Adipose tissue (tissue), 3 donors: ENCODE results near the gene SLC19A1. TPM values are rescaled to one million over a fixed set of nuclear protein-coding genes. Genes with fewer than 3 reads are reported as not detected.

Experiments used
- H3K27ac ChIP-seq: one replicate; pipeline ENCODE4 v1.5.1; 2013; ENCODE audit warnings: low read depth, low read length
- WGBS, 3 donors: extraction: QIAGEN DNeasy Blood & Tissue Kit; methylation state at CpG; one replicate each; pipeline ENCODE4 v1.1.7; 2013; 5-methylcytosine and 5-hydroxymethylcytosine counted together
- polyA plus RNA-seq, 3 donors: library from polyadenylated mRNA; stranded (reverse); fragments of 200-250 nt; gene quantifications; one replicate each; pipeline ENCODE4 v1.2.3, GENCODE V29; 2013
- donor health status: healthy with polysubstance abuse.
- donor health status: Bipolar disorder and iron deficiency.
- donor health status: healthy.

Gene SLC19A1
- polyA plus RNA-seq, 3 donors, result 7.0 to 24.2 (median 9.3) TPM

- no peak overlapping the region for H3K27ac ChIP-seq
- WGBS, 3 donors, result 82 to 87% (median 86%) methylated on average over 31 of the region's 31 CpGs
Measured at GRCh38 chr21:45478816-45479669, 63.2 kb downstream of the SLC19A1 start.

DNA sequence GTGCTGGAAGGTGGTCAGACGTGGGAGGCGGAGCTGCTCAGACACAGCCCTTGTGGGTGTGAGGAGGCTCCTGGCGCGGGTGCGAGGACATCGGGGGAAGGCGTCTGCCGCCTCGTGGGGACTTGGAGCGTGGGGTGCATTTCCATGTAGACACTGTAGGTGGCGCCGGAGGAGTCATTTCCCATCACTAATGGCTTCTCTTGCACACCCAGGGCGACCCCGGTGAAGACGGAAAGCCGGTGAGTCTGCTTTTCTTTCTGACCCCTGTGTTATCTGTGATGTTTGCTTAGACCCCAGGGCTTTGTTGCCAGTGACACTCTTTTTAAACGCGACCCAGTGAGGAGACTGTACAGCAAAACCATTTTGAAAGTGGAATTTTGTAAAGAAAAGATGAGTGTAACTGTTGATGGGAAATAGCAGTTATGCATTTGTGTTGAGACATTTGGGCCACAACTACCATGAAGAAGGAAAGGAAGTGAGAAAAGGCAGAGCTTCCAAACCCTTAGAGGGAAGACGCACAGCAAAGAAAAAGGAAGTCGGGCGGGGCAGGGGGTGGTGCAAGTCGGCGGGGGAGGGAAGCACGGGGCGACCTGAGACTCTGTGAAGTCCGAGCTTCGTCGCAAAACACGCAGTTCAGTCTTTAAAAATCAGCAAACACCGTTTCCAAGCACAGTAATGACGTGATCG lies 64.0 kb downstream of the SLC19A1 start:
- H3K27ac ChIP-seq, result no peak overlapping the region
- 30 to 34% (median 32%) methylated on average over 32 of the region's 32 CpGs for WGBS, 3 donors

DNA sequence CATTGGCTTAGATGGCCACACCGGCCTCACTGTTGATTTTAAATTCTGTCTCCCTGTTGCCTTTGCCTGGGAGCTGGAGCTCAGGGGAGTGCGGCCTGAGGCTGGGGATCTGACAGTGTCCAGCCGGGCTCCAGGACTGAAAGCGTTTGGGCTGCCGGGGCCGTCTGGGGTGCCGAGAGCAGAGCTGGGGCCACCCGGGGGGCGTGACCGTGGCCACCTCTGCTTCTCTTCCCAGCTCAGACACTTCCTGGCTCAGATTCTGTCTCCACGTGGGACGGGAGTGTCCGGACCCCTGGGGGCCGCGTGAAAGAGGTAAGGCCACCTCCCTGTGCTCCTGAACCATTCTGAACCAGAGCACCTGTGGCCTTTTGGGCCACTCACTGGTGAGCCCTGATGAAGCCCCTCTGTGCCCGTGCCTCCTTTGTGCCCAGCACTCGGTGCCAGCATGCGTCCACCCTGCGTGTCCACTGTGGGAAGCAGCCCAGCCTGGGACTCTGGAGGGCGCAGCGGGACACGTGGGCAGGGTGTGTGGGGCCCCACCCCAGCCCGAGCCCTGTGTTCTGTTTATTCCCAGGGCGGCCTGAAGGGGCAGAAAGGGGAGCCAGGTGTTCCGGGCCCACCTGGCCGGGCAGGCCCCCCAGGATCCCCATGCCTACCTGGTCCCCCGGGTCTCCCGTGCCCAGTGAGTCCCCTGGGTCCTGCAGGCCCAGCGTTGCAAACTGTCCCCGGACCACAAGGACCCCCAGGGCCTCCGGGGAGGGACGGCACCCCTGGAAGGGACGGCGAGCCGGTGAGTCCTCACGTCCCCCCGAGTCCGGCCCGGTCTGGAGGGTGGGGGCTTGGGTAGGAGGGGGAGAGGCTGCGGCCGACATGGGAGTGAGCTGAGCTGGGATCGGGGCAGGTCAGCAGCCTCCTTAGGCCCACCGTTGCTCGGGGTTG lies 64.8 kb downstream of the SLC19A1 start:
- H3K27ac ChIP-seq, result no peak overlapping the region
- 73 to 78% (median 73%) methylated on average over 44 of the region's 44 CpGs for WGBS, 3 donors

DNA sequence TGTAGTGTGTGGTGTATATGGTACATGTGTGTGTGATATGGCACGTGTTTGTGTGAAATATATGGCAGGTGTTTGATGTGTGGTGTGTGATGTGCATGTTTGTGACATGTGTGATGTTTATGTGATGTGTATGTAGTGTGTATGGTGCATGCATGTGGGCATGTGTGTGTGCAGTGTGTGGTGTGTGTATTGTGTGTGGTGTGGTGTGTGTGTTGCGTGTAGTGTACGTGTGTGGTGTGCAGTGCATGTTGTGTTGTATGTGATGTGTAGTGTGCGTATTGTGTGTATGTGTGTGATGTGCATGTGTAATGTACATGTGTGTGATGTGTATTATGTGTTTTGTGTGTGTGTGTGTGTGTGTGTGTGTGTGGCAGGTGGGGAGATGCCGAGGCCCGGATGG lies 65.7 kb downstream of the SLC19A1 start:
- H3K27ac ChIP-seq, result no peak overlapping the region
- WGBS, 3 donors, result 88 to 96% (median 93%) methylated on average over 6 of the region's 6 CpGs

DNA sequence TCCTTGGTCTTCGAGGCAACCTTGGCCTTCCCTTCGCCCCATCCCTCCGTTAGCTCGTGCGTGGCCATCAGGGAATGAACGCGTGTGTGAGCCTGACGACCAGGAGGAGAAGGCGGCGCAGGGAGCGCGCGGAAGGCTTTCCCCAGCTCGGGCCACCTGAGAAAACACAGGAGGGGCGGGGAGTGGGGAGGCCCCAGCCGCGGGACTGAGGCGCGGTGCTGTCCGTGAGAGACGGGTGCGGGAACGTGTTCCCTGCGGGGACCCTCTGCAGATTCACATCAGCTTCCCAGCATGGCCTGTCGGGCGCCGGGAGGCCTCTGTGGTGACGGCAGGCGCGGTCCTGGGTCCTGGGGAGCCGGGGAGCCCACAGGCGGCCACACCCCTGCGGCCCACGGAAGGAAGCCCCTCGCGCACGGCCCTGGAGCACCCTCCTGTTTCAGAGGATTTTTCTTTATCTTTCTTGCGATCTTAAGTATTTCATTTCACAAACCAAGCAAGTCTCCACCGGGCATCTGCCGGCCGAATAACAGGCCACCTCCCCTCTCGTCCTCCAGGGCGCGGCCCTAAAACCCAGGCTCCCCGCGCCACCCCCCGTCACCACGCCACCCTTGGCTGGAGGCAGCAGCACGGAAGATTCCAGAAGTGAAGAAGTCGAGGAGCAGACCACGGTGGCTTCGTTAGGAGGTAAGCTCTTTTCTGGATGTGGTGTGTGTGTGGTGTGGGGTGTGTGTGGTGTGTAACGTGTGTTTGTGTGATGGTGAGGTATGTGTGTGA lies 66.3 kb downstream of the SLC19A1 start:
- no peak overlapping the region for H3K27ac ChIP-seq
- 87 to 93% (median 92%) methylated on average over 52 to 53 of the region's 53 CpGs for WGBS, 3 donors

- H3K27ac ChIP-seq, result no peak overlapping the region
- 91 to 95% (median 92%) methylated on average over 42 to 43 of the region's 43 CpGs for WGBS, 3 donors
Measured at GRCh38 chr21:45475004-45475685, 67.1 kb downstream of the SLC19A1 start.

DNA sequence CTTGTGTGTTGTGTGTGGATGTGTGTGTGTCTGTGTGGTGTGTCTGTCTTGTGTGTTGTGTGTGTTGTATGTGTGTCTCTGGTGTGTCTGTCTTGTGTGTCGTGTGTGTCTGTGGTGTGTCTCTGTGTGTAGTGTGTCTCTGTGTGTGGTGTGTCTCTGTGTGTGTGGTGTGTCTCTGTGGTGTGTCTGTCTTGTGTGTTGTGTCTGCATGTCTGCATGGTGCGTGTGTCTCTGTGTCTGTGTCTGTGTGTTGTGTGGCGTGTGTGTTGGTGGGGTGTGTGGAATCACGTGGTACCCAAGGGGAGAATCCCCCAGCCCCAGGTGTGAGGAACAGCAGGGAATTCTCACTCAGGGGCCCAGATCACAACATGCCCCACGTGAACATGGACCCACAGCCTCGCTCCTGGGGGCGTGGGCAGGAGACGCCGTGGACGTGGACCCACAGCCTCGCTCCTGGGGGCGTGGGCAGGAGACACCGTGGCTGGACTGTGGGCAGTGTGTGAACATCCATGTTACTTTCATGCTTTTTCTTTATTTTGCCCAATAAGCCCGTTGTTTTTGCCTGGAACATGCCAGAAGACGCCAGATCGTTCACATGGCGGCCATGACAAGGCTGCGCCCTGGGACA lies 67.8 kb downstream of the SLC19A1 start:
- H3K27ac ChIP-seq, result no peak overlapping the region
- 95 to 97% (median 96%) methylated on average over 18 of the region's 18 CpGs for WGBS, 3 donors

DNA sequence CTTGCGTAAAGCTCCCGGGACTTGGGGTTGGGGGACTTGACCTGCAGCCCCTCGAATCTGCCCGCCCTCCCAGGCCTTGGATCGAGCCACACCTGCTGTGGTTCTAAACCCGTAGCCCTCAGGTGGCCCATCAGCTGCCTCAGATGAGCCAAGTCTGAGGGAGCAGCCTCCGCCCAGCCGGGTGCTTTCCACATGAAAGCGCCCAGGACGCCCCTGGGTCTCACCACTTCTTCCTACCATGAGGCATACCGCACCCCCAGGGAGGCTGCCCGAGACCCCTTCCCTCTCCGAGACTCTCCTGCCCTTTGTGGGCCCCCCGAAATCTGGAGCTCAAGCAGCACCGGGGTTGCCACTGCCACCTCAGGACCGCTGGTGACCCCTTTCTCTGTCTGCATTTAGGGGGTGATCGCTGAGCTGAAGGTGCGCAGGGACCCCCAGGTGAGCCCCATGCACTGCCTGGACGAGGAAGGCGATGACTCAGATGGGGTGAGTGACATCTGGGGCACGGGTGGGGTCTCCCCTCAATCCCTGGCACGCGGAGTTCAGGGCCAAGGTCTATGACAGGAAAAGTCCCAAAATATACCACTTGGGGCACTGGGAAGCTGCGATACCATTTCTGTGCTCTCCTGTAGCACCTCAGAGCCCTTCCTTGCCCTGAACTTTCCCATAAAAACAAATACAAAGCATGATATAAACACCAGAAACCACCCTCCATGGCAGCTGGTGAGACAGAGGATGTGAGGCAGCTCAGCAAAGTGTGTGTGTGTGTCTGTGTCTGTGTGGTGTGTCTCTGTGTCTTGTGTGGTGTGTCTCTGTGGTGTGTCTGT lies 68.5 kb downstream of the SLC19A1 start:
- no peak overlapping the region for H3K27ac ChIP-seq
- WGBS, 3 donors, result 88 to 93% (median 92%) methylated on average over 24 of the region's 24 CpGs

DNA sequence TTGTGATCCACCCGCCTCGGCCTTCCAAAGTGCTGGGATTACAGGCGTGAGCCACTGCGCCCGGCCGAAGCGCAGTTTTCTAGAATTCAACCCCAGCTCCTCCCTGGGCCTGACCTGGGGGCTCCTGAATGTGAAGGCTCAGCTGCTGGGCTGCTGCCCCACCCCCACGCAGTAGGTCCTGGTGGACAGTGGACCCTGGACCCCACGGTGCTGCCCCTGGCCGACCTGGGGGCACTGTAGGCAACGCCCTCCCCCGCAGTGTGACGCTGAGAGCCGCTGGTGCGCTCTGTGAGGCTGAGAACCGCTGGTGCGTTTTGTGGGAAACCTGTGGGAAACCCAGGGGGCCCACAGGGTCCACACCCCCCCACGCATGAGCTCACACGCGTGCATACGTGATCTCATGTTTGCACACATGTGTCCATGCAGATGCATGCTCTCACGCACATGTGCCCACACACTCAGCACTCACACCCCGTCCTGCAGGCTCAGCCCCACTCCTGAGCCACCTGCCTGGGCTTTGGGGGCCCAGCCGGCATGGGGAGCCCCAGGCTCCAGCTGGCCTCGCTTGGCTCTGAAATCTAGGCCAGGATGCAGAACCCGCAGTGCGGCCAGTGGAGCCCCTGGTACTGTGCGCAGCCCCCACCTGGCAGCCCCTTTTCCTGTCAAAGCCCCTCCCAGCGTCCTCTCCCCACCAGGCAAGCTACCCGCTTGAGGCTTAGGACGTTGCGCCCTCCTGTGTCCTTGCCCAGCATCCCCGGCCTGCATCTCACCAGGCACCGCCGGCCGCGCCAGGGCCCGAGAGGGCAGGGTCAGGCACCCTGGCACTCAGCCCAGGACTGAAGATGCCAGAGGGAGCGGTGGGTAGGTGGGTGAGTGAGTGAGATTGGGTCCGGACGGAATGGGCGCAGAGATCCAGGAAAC lies 69.5 kb downstream of the SLC19A1 start:
- WGBS, 3 donors, result 83 to 88% (median 86%) methylated on average over 39 to 42 of the region's 42 CpGs
- no peak overlapping the region for H3K27ac ChIP-seq

- 44 to 53% (median 49%) methylated on average over 30 of the region's 30 CpGs for WGBS, 3 donors
- peak overlapping the region; percentile 11 for H3K27ac ChIP-seq
Measured at GRCh38 chr21:45471525-45472221, 70.6 kb downstream of the SLC19A1 start.

DNA sequence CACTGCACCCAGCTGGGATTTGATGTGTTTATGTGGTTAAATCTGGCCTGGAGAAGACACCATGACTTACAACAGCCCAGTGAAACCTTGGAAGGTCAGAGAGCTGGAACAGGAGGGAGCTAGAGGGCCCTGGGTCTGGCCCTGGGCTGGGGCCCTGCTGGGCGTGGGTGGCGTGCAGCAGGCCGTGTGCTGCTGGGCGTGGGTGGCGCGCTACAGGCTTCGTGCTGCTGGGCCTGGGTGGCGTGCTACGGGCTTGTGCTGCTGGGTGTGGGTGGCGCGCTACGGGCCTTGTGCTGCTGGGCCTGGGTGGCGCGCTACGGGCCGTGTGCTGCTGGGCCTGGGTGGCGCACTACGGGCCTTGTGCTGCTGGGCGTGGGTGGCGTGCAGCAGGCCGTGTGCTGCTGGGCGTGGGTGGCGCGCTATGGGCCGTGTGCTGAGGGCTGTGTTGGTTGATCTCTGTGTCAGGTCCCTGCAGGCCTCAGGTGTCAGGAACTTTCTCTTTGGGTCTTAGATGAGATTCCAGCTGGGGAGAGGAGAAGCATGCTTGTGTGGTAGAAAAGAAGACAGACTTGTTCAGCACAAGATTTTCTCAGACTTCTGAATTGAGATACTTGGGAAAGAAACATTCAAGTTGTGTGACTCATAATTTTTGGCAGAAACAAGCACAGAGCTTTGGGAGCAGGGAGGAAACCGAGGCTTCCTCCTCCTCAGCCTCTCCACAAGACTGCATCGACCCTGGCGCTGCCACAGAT lies 71.3 kb downstream of the SLC19A1 start:
- H3K27ac ChIP-seq, result peak overlapping the region; percentile 11
- 37 to 80% (median 43%) methylated on average over 28 of the region's 28 CpGs for WGBS, 3 donors

DNA sequence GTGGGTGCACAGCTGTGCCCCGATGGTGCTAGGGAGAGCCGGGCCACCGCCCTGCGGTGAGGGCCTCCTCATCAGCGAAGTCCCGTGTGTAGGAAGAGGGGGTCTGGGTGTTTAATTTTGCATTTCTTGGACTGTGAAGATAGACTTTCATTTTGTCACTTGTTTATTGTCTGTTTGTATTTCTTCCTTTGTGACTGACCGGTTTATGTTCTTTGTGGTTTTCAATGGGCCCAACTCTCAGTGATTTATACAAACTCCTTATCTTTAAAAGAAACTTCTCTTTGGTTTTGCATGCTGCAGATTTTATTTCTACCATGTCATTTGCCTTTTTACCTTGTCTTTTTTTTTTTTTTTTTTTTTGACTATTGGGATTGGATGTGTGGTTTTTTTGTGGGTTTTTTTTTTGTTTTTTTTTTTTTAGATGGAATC lies 72.1 kb downstream of the SLC19A1 start:
- no peak overlapping the region for H3K27ac ChIP-seq
- 63 to 93% (median 82%) methylated on average over 7 of the region's 7 CpGs for WGBS, 3 donors

DNA sequence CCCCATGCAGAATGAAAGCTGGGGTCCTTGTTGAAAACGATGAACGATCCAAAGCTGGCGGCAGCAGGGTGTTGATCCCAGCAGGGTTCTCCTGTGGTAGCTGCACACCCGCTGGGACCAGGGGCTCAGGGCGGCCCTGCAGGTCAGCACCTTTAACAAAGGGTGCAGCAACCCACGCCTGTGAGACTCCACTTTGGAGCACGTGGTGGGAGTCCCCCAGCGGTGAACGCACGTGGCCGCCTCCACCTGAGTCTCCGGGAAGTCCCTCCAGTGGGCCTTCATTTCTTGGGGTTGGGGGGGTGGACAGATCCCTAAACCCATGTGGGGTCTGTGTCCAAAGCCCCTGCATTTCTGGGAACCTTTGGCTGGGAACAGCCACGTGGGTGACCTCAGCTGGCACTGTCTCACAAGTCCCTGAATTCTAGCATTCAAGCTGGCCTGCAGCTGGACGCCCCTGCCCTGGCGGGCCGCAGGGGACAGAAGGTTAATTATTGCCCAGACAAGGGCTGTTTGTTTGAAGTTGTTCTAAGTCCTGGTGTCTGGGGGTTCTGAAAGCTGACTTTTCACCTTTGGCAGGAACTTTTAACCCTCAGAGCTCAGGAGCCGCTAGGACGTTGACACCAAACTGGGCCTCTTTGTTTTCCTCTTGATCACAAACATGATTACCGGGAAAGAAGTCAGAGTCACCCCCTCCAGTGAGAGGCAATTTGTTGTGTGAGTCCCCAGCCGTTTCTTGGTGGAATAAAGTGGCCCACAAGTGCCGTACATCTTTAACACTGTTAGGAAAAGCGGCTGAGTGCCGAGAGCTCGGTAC lies 72.8 kb downstream of the SLC19A1 start:
- no peak overlapping the region for H3K27ac ChIP-seq
- WGBS, 3 donors, result 53 to 88% (median 80%) methylated on average over 24 of the region's 24 CpGs
